ENCODE data around the gene LAMC3. TPM values are rescaled to one million over a fixed set of nuclear protein-coding genes. Genes with fewer than 3 reads are reported as not detected.
A peak's percentile ranks its signal among the peaks of the same experiment; 100 is the strongest.

LAMC3 gene
- polyA plus RNA-seq, 1 experiment, result not detected

- ChIA-PET POLR2A (no interaction called here), CTCF (interaction anchor here (1.3 to 1.9 kb wide), 2 partner anchors 10 to 138 kb away, joined by 3 to 9 read pairs; no protein-coding TSS in a partner anchor)
- H3K9me3 ChIP-seq (ENCODE audit: control insufficient read depth, insufficient read depth, low read length), result no peaks in the 10 kb centered on the region; the same call in 1 of the 2 replicates
- no peak for DNase-seq (ENCODE audit: low read depth, low spot score)
- H3K4me3 ChIP-seq (ENCODE audit: low read depth, low read length), result no peak overlapping the region
- peaks cover 49% of the 10 kb centered on the region for H3K27me3 ChIP-seq (ENCODE audit: control insufficient read depth, insufficient read depth, low read length)
- no peak overlapping the region for H3K27ac ChIP-seq (ENCODE audit: low read depth, low read length)
- no peak for TF ChIP-seq CTCF (IDR thresholded peaks at IDR 0.05; ENCODE audit: low read depth, low read length)
Measured at GRCh38 chr9:131008086-131008485, 888 bp upstream of the LAMC3 start.

GRCh38 chr9:131008563-131008908 is 438 bp upstream of the LAMC3 start:
- no peak for TF ChIP-seq CTCF (IDR thresholded peaks at IDR 0.05; ENCODE audit: low read depth, low read length)
- H3K27ac ChIP-seq (ENCODE audit: low read depth, low read length), result no peak overlapping the region
- H3K27me3 ChIP-seq (ENCODE audit: control insufficient read depth, insufficient read depth, low read length), result peaks cover 53% of the 10 kb centered on the region
- DNase-seq (ENCODE audit: low read depth, low spot score), result no peak
- CTCF ChIA-PET, result no interaction called here
- peak overlapping the region; percentile 13 for H3K4me3 ChIP-seq (ENCODE audit: low read depth, low read length)
- H3K9me3 ChIP-seq (ENCODE audit: control insufficient read depth, insufficient read depth, low read length), result no peaks in the 10 kb centered on the region; the same call in 1 of the 2 replicates
- POLR2A ChIA-PET, result no interaction called here

- ChIA-PET CTCF (interaction anchor here (1.8 to 3.2 kb wide), 3 partner anchors 12 to 310 kb away, joined by 8 to 12 read pairs (median 11); no protein-coding TSS in a partner anchor), POLR2A (interaction anchor here (1.1 kb wide), 1 partner anchor 12 kb away, joined by 3 read pairs; no protein-coding TSS in a partner anchor)
- H3K9me3 ChIP-seq (ENCODE audit: control insufficient read depth, insufficient read depth, low read length), result no peaks in the 10 kb centered on the region; the same call in 1 of the 2 replicates
- H3K4me3 ChIP-seq (ENCODE audit: low read depth, low read length), result no peak overlapping the region
- no peak overlapping the region for H3K27ac ChIP-seq (ENCODE audit: low read depth, low read length)
- no peak for DNase-seq (ENCODE audit: low read depth, low spot score)
- peaks cover 63% of the 10 kb centered on the region for H3K27me3 ChIP-seq (ENCODE audit: control insufficient read depth, insufficient read depth, low read length)
- TF ChIP-seq CTCF (IDR thresholded peaks at IDR 0.05; ENCODE audit: low read depth, low read length), result no peak
Measured at GRCh38 chr9:131010482-131011273, 1.7 kb downstream of the LAMC3 start.

- Histone ChIP-seq H3K9me3 (ENCODE audit: control insufficient read depth, insufficient read depth, low read length) (no peaks in the 10 kb centered on the region; the same call in 1 of the 2 replicates), H3K27ac (ENCODE audit: low read depth, low read length) (no peak overlapping the region), H3K4me3 (ENCODE audit: low read depth, low read length) (no peak overlapping the region), H3K27me3 (ENCODE audit: control insufficient read depth, insufficient read depth, low read length) (peaks cover 65% of the 10 kb centered on the region)
- ChIA-PET POLR2A (interaction anchor here (0.6 to 1.1 kb wide), 2 partner anchors 13 to 46 kb away, joined by 3 to 5 read pairs; no protein-coding TSS in a partner anchor), CTCF (interaction anchor here (1.8 to 3.2 kb wide), 3 partner anchors 13 to 310 kb away, joined by 8 to 12 read pairs (median 11); no protein-coding TSS in a partner anchor)
- no peak for TF ChIP-seq CTCF (IDR thresholded peaks at IDR 0.05; ENCODE audit: low read depth, low read length)
- DNase-seq (ENCODE audit: low read depth, low spot score), result no peak
Measured at GRCh38 chr9:131011274-131012022, 2.5 kb downstream of the LAMC3 start.
